Glutamatergic neuron (in vitro differentiated cells): ENCODE measurements around the gene TRPV3. TPM values are rescaled to one million over a fixed set of nuclear protein-coding genes. Genes with fewer than 3 reads are reported as not detected.
A peak's percentile ranks its signal among the peaks of the same experiment; 100 is the strongest.

ENCODE experiments used
- DNase-seq: peaks from one replicate; pipeline ENCODE4 v3.0.0; 2022
- H3K27ac Mint-ChIP-seq: one replicate; pipeline ENCODE4 v1.8.0; 2020; ENCODE audit warnings: mild to moderate bottlenecking, mixed read lengths, inconsistent platforms; ENCODE audit not compliant: unreplicated experiment
- H3K27me3 Mint-ChIP-seq: one replicate; pipeline ENCODE4 v1.8.0; 2020; ENCODE audit warnings: mild to moderate bottlenecking, moderate library complexity, mixed read lengths, inconsistent platforms; ENCODE audit not compliant: unreplicated experiment
- H3K36me3 Mint-ChIP-seq: one replicate; pipeline ENCODE4 v1.8.0; 2020; ENCODE audit warnings: mild to moderate bottlenecking, mixed read lengths, inconsistent platforms; ENCODE audit not compliant: unreplicated experiment
- H3K4me1 Mint-ChIP-seq: one replicate; pipeline ENCODE4 v1.8.0; 2020; ENCODE audit warnings: mild to moderate bottlenecking, low read depth, mixed read lengths, inconsistent platforms; ENCODE audit not compliant: unreplicated experiment
- H3K4me3 Mint-ChIP-seq: one replicate; pipeline ENCODE4 v1.8.0; 2020; ENCODE audit warnings: mild to moderate bottlenecking, mixed read lengths, inconsistent platforms; ENCODE audit not compliant: unreplicated experiment
- H3K9me3 Mint-ChIP-seq: one replicate; pipeline ENCODE4 v1.8.0; 2020; ENCODE audit warnings: mild to moderate bottlenecking, moderate library complexity, mixed read lengths, inconsistent platforms; ENCODE audit not compliant: unreplicated experiment
- CTCF ChIP-seq: fragments of 200-600 bp; sonication (generic); IDR thresholded peaks from one replicate; pipeline ENCODE4 v1.5.0; 2021; ENCODE audit not compliant: partially characterized antibody, unreplicated experiment
- total RNA-seq: library from RNA; stranded (reverse); fragmentation: NEBNext Ultra II Directional; extraction: Animal tissue kit (Norgen Biotek cat#: 25700); gene quantifications from one replicate; pipeline ENCODE4 v1.2.1, GENCODE V29; 2021; ENCODE audit not compliant: unreplicated experiment

Gene TRPV3
- total RNA-seq, 1 donor from 2014 or later = 0.74 TPM

GRCh38 chr17:3544365-3544764 is 13.2 kb downstream of the TRPV3 start:
- Mint-ChIP-seq H3K4me3 (no peak overlapping the region), H3K4me1 (no peaks in the 10 kb centered on the region), H3K9me3 (peaks cover 7% of the 10 kb centered on the region), H3K27ac (no peak overlapping the region), H3K27me3 (no peaks in the 10 kb centered on the region), H3K36me3 (peaks cover 6% of the 10 kb centered on the region)
- TF ChIP-seq CTCF = no peak
- no peak for DNase-seq

GRCh38 chr17:3543453-3543852 is 14.2 kb downstream of the TRPV3 start:
- no peak overlapping the region for H3K4me3 Mint-ChIP-seq
- no peak for DNase-seq
- no peak for TF ChIP-seq CTCF
- H3K9me3 Mint-ChIP-seq = peaks cover 6% of the 10 kb centered on the region
- H3K27ac Mint-ChIP-seq = no peak overlapping the region
- H3K27me3 Mint-ChIP-seq = no peaks in the 10 kb centered on the region
- H3K36me3 Mint-ChIP-seq = peaks cover 4% of the 10 kb centered on the region
- no peaks in the 10 kb centered on the region for H3K4me1 Mint-ChIP-seq

- no peak overlapping the region for H3K27ac Mint-ChIP-seq
- TF ChIP-seq CTCF = no peak
- no peak for DNase-seq
- H3K36me3 Mint-ChIP-seq = peaks cover 4% of the 10 kb centered on the region
- no peak overlapping the region for H3K4me3 Mint-ChIP-seq
- no peaks in the 10 kb centered on the region for H3K27me3 Mint-ChIP-seq
- peaks cover 6% of the 10 kb centered on the region for H3K9me3 Mint-ChIP-seq
- no peaks in the 10 kb centered on the region for H3K4me1 Mint-ChIP-seq
These were observed 15.1 kb downstream of the TRPV3 start for GRCh38 chr17:3542410-3543088.

- no peak for TF ChIP-seq CTCF
- DNase-seq = no peak
- H3K27me3 Mint-ChIP-seq = peaks cover 3% of the 10 kb centered on the region
- peaks cover 4% of the 10 kb centered on the region for H3K36me3 Mint-ChIP-seq
- H3K27ac Mint-ChIP-seq = no peak overlapping the region
- H3K4me1 Mint-ChIP-seq = peaks cover 4% of the 10 kb centered on the region
- peaks cover 2% of the 10 kb centered on the region for H3K9me3 Mint-ChIP-seq
- no peak overlapping the region for H3K4me3 Mint-ChIP-seq
These were observed 17.6 kb downstream of the TRPV3 start for GRCh38 chr17:3539881-3540540.

- peaks cover 3% of the 10 kb centered on the region for H3K9me3 Mint-ChIP-seq
- peak overlapping the region; percentile 67 for H3K27ac Mint-ChIP-seq
- peaks cover 4% of the 10 kb centered on the region for H3K36me3 Mint-ChIP-seq
- H3K4me3 Mint-ChIP-seq = peak overlapping the region; percentile 82
- no peak for DNase-seq
- no peak for TF ChIP-seq CTCF
- peaks cover 3% of the 10 kb centered on the region for H3K27me3 Mint-ChIP-seq
- H3K4me1 Mint-ChIP-seq = peaks cover 4% of the 10 kb centered on the region
These were observed 20.9 kb downstream of the TRPV3 start for GRCh38 chr17:3536716-3537115.
